ENCODE data around the gene DAZL.

DNA sequence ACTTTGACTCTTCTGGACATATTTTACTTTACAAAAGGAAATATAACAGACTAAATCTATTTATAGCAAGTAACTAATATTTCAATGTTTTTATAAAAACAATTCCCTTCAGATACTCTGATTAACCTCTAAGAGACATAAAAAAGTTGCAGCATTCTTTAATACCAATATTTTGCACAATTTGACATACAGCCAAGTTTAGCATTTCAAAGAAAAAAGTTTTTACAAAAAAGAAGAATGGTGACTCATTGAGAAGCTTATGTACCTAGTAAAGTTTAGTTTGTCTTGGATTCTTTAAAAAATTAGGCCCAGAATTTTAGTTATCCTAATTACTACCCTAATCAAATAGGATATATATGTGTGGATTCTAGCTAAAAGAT, 17.6 kb downstream of the DAZL start:
- TF ChIP-seq, protein P1, sequence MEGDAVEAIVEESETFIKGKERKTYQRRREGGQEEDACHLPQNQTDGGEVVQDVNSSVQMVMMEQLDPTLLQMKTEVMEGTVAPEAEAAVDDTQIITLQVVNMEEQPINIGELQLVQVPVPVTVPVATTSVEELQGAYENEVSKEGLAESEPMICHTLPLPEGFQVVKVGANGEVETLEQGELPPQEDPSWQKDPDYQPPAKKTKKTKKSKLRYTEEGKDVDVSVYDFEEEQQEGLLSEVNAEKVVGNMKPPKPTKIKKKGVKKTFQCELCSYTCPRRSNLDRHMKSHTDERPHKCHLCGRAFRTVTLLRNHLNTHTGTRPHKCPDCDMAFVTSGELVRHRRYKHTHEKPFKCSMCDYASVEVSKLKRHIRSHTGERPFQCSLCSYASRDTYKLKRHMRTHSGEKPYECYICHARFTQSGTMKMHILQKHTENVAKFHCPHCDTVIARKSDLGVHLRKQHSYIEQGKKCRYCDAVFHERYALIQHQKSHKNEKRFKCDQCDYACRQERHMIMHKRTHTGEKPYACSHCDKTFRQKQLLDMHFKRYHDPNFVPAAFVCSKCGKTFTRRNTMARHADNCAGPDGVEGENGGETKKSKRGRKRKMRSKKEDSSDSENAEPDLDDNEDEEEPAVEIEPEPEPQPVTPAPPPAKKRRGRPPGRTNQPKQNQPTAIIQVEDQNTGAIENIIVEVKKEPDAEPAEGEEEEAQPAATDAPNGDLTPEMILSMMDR (IDR thresholded peaks at IDR 0.05): no peak
- no peak for TF ChIP-seq POLR2A (IDR thresholded peaks at IDR 0.05)
